ENCODE measurements around the gene FGD2. TPM values are rescaled to one million over a fixed set of nuclear protein-coding genes. Genes with fewer than 3 reads are reported as not detected.
A peak's percentile ranks its signal among the peaks of the same experiment; 100 is the strongest.

Gene FGD2
- polyA plus RNA-seq, 1 experiment: not detected

- H3K27me3 ChIP-seq (ENCODE audit: control insufficient read depth, insufficient read depth, low read length): peaks cover 3% of the 10 kb centered on the region
- H3K27ac ChIP-seq (ENCODE audit: low read depth, low read length): no peak overlapping the region
- no peak overlapping the region for H3K4me3 ChIP-seq (ENCODE audit: low read depth, low read length)
- ChIA-PET POLR2A (interaction anchor here (1.3 kb wide), 1 partner anchor 148 kb away, joined by 4 read pairs; no protein-coding TSS in a partner anchor), CTCF (interaction anchor here (0.8 to 16.0 kb wide), 18 partner anchors 10 to 279 kb away, joined by 3 to 597 read pairs (median 6); partner anchors contain the start of genes C6orf89, PIM1 and PPIL1)
- DNase-seq (ENCODE audit: low read depth, low spot score): no peak
- TF ChIP-seq CTCF (IDR thresholded peaks at IDR 0.05; ENCODE audit: low read depth, low read length): no peak
- H3K9me3 ChIP-seq (ENCODE audit: control insufficient read depth, insufficient read depth, low read length): no peaks in the 10 kb centered on the region
These were observed 15.4 kb downstream of the FGD2 start for GRCh38 chr6:37020812-37021211.

- Histone ChIP-seq H3K27ac (ENCODE audit: low read depth, low read length) (no peak overlapping the region), H3K9me3 (ENCODE audit: control insufficient read depth, insufficient read depth, low read length) (no peaks in the 10 kb centered on the region), H3K4me3 (ENCODE audit: low read depth, low read length) (no peak overlapping the region), H3K27me3 (ENCODE audit: control insufficient read depth, insufficient read depth, low read length) (peaks cover 3% of the 10 kb centered on the region)
- DNase-seq (ENCODE audit: low read depth, low spot score): peak; percentile 33
- ChIA-PET POLR2A (interaction anchor here (0.6 to 1.3 kb wide), 4 partner anchors 45 to 189 kb away, joined by 3 to 6 read pairs (median 4); no protein-coding TSS in a partner anchor), CTCF (interaction anchor here (0.6 to 16.0 kb wide), 23 partner anchors 9 to 289 kb away, joined by 3 to 597 read pairs (median 4); partner anchors contain the start of genes C6orf89, PIM1 and PPIL1)
- peak; percentile 76 for TF ChIP-seq CTCF (IDR thresholded peaks at IDR 0.05; ENCODE audit: low read depth, low read length)
These were observed 16.1 kb downstream of the FGD2 start for GRCh38 chr6:37021356-37022129.

- Histone ChIP-seq H3K27me3 (ENCODE audit: control insufficient read depth, insufficient read depth, low read length) (peaks cover 3% of the 10 kb centered on the region), H3K4me3 (ENCODE audit: low read depth, low read length) (no peak overlapping the region), H3K27ac (ENCODE audit: low read depth, low read length) (no peak overlapping the region), H3K9me3 (ENCODE audit: control insufficient read depth, insufficient read depth, low read length) (no peaks in the 10 kb centered on the region)
- CTCF ChIA-PET: interaction anchor here (0.6 to 16.0 kb wide), 21 partner anchors 8 to 289 kb away, joined by 3 to 597 read pairs (median 5); partner anchors contain the start of genes C6orf89 and PIM1
- DNase-seq (ENCODE audit: low read depth, low spot score): no peak
- no peak for TF ChIP-seq CTCF (IDR thresholded peaks at IDR 0.05; ENCODE audit: low read depth, low read length)
- POLR2A ChIA-PET: interaction anchor here (0.6 to 1.3 kb wide), 5 partner anchors 44 to 188 kb away, joined by 3 to 6 read pairs (median 4); no protein-coding TSS in a partner anchor
These were observed 16.8 kb downstream of the FGD2 start for GRCh38 chr6:37022135-37022863.

GRCh38 chr6:37024656-37025337 is 19.3 kb downstream of the FGD2 start:
- ChIA-PET CTCF (interaction anchor here (1.0 to 16.0 kb wide), 3 partner anchors 118 to 184 kb away, joined by 4 to 597 read pairs (median 23); partner anchors contain the start of gene PIM1), POLR2A (no interaction called here)
- TF ChIP-seq CTCF (IDR thresholded peaks at IDR 0.05; ENCODE audit: low read depth, low read length): no peak

More at GRCh38 chr6:37024656-37025337, 19.3 kb downstream of the FGD2 start:
- DNase-seq (ENCODE audit: low read depth, low spot score): no peak
- Histone ChIP-seq H3K4me3 (ENCODE audit: low read depth, low read length) (no peak overlapping the region), H3K27me3 (ENCODE audit: control insufficient read depth, insufficient read depth, low read length) (peaks cover 3% of the 10 kb centered on the region), H3K9me3 (ENCODE audit: control insufficient read depth, insufficient read depth, low read length) (no peaks in the 10 kb centered on the region), H3K27ac (ENCODE audit: low read depth, low read length) (no peak overlapping the region)

All from AG04450 (cell line).